ENCODE data around the gene GMDS.

The GMDS gene

GRCh38 chr6:2209226-2209809 is 36.1 kb downstream of the GMDS start:
- H3K4me2 ChIP-seq (ENCODE audit: insufficient read depth, low read length), result no peak overlapping the region
- no peaks in the 10 kb centered on the region for H3K4me1 ChIP-seq (ENCODE audit: insufficient read depth, low read length)
- peak; percentile 62; the same call in 2 of the 3 replicates for ATAC-seq (ENCODE audit: insufficient read depth, low read depth)
- no peak overlapping the region for H3K27ac ChIP-seq (ENCODE audit: low read length)
- H3K79me2 ChIP-seq (ENCODE audit: insufficient read depth, low read length), result peaks cover 3% of the 10 kb centered on the region; the same call in 1 of the 2 replicates
- peaks cover 20% of the 10 kb centered on the region for H4K20me1 ChIP-seq (ENCODE audit: insufficient read depth, low read length)
- no peak for TF ChIP-seq EZH2 (IDR thresholded peaks at IDR 0.05; ENCODE audit: borderline replicate concordance, low read depth, low read length, severe bottlenecking)
- TF ChIP-seq CTCF (IDR thresholded peaks at IDR 0.05; ENCODE audit: borderline replicate concordance, extremely low read depth, low read length, poor library complexity, severe bottlenecking), result peak; percentile 67
- H3K27me3 ChIP-seq (ENCODE audit: insufficient read depth, low read length, poor library complexity), result no peaks in the 10 kb centered on the region
- no peak overlapping the region for H2AFZ ChIP-seq (ENCODE audit: low read depth, low read length)
- H3K9me3 ChIP-seq (ENCODE audit: insufficient read depth, low read length, severe bottlenecking), result no peaks in the 10 kb centered on the region
- DNase-seq, result peak; percentile 34
- H3K9ac ChIP-seq (ENCODE audit: low read depth, low read length), result no peak overlapping the region
- H3K36me3 ChIP-seq (ENCODE audit: insufficient read depth, low read length), result no peaks in the 10 kb centered on the region
- no peak overlapping the region for H3K4me3 ChIP-seq (ENCODE audit: low read depth in 1 of 2, low read length in 2 of 2)

- no peak overlapping the region for H3K27ac ChIP-seq (ENCODE audit: low read length)
- H4K20me1 ChIP-seq (ENCODE audit: insufficient read depth, low read length), result peaks cover 18% of the 10 kb centered on the region
- no peak for TF ChIP-seq CTCF (IDR thresholded peaks at IDR 0.05; ENCODE audit: borderline replicate concordance, extremely low read depth, low read length, poor library complexity, severe bottlenecking)
- TF ChIP-seq EZH2 (IDR thresholded peaks at IDR 0.05; ENCODE audit: borderline replicate concordance, low read depth, low read length, severe bottlenecking), result no peak
Observed at GRCh38 chr6:2208468-2208867, 36.9 kb downstream of the GMDS start.

GRCh38 chr6:2205396-2205795 is 40.0 kb downstream of the GMDS start:
- H3K27me3 ChIP-seq (ENCODE audit: insufficient read depth, low read length, poor library complexity), result no peaks in the 10 kb centered on the region
- no peaks in the 10 kb centered on the region for H3K4me1 ChIP-seq (ENCODE audit: insufficient read depth, low read length)
- H4K20me1 ChIP-seq (ENCODE audit: insufficient read depth, low read length), result peaks cover 16% of the 10 kb centered on the region
- no peak for ATAC-seq (ENCODE audit: insufficient read depth, low read depth)
- H3K36me3 ChIP-seq (ENCODE audit: insufficient read depth, low read length), result no peaks in the 10 kb centered on the region
- no peak overlapping the region for H3K9ac ChIP-seq (ENCODE audit: low read depth, low read length)
- H3K4me2 ChIP-seq (ENCODE audit: insufficient read depth, low read length), result no peak overlapping the region
- no peak for TF ChIP-seq EZH2 (IDR thresholded peaks at IDR 0.05; ENCODE audit: borderline replicate concordance, low read depth, low read length, severe bottlenecking)
- TF ChIP-seq CTCF (IDR thresholded peaks at IDR 0.05; ENCODE audit: borderline replicate concordance, extremely low read depth, low read length, poor library complexity, severe bottlenecking), result no peak
- no peaks in the 10 kb centered on the region; the same call in 1 of the 2 replicates for H3K79me2 ChIP-seq (ENCODE audit: insufficient read depth, low read length)
- H3K9me3 ChIP-seq (ENCODE audit: insufficient read depth, low read length, severe bottlenecking), result no peaks in the 10 kb centered on the region
- no peak overlapping the region for H3K27ac ChIP-seq (ENCODE audit: low read length)
- no peak overlapping the region for H3K4me3 ChIP-seq (ENCODE audit: low read depth in 1 of 2, low read length in 2 of 2)
- no peak overlapping the region for H2AFZ ChIP-seq (ENCODE audit: low read depth, low read length)
- no peak for DNase-seq

More at GRCh38 chr6:2208468-2208867, 36.9 kb downstream of the GMDS start:
- Histone ChIP-seq H3K4me3 (ENCODE audit: low read depth in 1 of 2, low read length in 2 of 2) (no peak overlapping the region), H2AFZ (ENCODE audit: low read depth, low read length) (no peak overlapping the region), H3K9me3 (ENCODE audit: insufficient read depth, low read length, severe bottlenecking) (no peaks in the 10 kb centered on the region), H3K36me3 (ENCODE audit: insufficient read depth, low read length) (no peaks in the 10 kb centered on the region), H3K27me3 (ENCODE audit: insufficient read depth, low read length, poor library complexity) (no peaks in the 10 kb centered on the region), H3K4me1 (ENCODE audit: insufficient read depth, low read length) (no peaks in the 10 kb centered on the region), H3K79me2 (ENCODE audit: insufficient read depth, low read length) (peaks cover 3% of the 10 kb centered on the region; the same call in 1 of the 2 replicates), H3K4me2 (ENCODE audit: insufficient read depth, low read length) (no peak overlapping the region), H3K9ac (ENCODE audit: low read depth, low read length) (no peak overlapping the region)
- DNase-seq (no peak), ATAC-seq (ENCODE audit: insufficient read depth, low read depth) (no peak)

Measured in DND-41 (cell line).